Measurements from ENCODE around the gene C14orf180.

C14orf180 gene

DNA sequence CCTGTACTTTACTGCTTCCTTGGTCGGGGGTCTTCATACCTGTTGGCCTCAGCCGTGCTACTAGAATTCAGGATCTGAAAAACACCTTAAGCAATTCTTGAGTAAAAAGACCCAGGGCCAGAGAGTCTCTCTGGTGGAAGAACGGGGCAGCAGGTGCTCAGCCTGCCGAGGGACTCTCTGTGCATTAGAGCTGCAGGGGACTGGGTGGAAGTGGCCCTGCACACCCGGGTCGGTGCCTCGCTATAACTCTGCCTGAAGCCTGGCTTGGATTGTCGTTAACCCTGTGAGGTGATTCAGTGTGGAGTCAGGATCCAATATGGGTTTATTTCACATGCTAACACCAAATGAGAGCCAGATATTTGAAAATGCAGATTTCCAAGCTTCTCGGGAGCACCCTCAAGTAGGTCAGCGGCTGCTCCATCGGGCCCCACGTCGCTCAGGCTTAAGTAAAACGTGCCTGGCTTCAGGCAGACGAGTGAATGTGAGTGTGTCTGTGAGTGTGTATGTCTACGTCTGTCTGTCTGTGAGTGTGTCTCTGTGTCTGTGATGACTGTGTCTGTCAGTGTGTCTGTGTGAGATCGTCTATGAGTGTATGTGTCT, 35.1 kb upstream of the C14orf180 start:
- H3K36me3 ChIP-seq (ENCODE audit: control insufficient read depth in 2 of 2, insufficient read depth in 1 of 2, low read length in 2 of 2) = no peaks in the 10 kb centered on the region

DNA sequence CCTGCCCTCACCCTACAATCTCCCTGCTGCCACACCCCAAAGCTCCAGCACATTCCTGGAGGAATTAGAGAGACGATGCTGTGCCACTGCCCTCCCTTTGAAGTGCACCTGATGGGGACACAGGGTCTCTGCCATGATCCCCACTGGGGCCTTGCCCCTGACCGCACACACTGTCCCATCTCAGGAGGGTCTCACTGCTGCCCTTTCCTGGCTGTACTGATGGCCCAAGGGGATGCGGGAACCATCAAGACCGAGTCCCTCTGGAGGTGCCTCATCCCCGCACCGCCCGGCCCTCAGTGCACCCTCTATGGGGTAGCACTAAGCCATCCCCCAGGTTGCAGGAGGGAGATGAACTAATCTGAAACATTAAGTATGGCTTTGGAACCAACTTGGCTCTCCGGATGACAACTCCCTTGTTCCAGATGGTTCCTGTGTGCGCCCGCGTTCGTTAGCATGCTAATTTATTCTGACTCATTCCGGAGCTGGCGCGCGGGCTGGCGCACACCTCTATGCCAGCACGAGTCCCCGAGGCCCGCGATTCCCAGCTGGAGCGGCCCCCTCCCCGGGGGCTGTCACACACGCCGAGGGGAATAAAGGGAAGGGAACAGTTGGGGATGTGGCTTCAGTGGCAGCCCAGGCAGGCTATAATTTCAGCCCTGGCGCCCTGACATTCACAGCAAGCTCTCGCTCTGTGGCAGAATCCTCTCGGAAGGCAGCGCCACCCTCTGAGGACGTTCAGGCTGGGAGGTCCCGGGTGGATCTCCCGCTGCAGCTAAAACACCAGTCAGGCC, 34.2 kb upstream of the C14orf180 start:
- ChIA-PET CTCF (interaction anchor here (0.6 to 1.5 kb wide), 2 partner anchors 10 to 19 kb away, joined by 3 to 5 read pairs; no protein-coding TSS in a partner anchor), POLR2A (no interaction called here)
- H3K27ac ChIP-seq (ENCODE audit: extremely low read depth, low read depth, low read length) = no peak overlapping the region
- H3K4me3 ChIP-seq (ENCODE audit: low read depth, low read length) = no peak overlapping the region
- no peaks in the 10 kb centered on the region for H3K36me3 ChIP-seq (ENCODE audit: control insufficient read depth in 2 of 2, insufficient read depth in 1 of 2, low read length in 2 of 2)
- TF ChIP-seq ZIC2 (tag by site-specific recombination; IDR thresholded peaks at IDR 0.05) (0 out of 2 replicates have a peak, but pooled peaks have one; percentile 23), ZNF2 (tag by site-specific recombination; IDR thresholded peaks at IDR 0.05) (no peak)
- H3K9me3 ChIP-seq (ENCODE audit: control insufficient read depth, insufficient read depth, low read depth, low read length) = no peaks in the 10 kb centered on the region
- no peaks in the 10 kb centered on the region for H3K4me1 ChIP-seq (ENCODE audit: control insufficient read depth, insufficient read depth, low read length)

More for the DNA sequence above, 35.1 kb upstream of the C14orf180 start:
- H3K4me1 ChIP-seq (ENCODE audit: control insufficient read depth, insufficient read depth, low read length) = no peaks in the 10 kb centered on the region
- H3K27ac ChIP-seq (ENCODE audit: extremely low read depth, low read depth, low read length) = no peak overlapping the region
- TF ChIP-seq ZNF366 (tag by site-specific recombination; conservative IDR thresholded peaks at IDR 0.05) = no peak
- TF ChIP-seq ZNF629 (tag by site-specific recombination; IDR thresholded peaks at IDR 0.05) = no peak
- no peak for TF ChIP-seq ZNF623 (tag by site-specific recombination; IDR thresholded peaks at IDR 0.05)
- no peak for TF ChIP-seq SCRT1 (tag by site-specific recombination; IDR thresholded peaks at IDR 0.05; ENCODE audit: borderline replicate concordance)
- TF ChIP-seq KLF16 (tag by site-specific recombination; IDR thresholded peaks at IDR 0.05) = no peak
- TF ChIP-seq, protein P1, sequence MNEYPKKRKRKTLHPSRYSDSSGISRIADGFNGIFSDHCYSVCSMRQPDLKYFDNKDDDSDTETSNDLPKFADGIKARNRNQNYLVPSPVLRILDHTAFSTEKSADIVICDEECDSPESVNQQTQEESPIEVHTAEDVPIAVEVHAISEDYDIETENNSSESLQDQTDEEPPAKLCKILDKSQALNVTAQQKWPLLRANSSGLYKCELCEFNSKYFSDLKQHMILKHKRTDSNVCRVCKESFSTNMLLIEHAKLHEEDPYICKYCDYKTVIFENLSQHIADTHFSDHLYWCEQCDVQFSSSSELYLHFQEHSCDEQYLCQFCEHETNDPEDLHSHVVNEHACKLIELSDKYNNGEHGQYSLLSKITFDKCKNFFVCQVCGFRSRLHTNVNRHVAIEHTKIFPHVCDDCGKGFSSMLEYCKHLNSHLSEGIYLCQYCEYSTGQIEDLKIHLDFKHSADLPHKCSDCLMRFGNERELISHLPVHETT (tag by site-specific recombination; IDR thresholded peaks at IDR 0.05) = no peak
- TF ChIP-seq ZNF645 (tag by site-specific recombination; IDR thresholded peaks at IDR 0.05) = no peak
- TF ChIP-seq YY2 (tag by site-specific recombination; IDR thresholded peaks at IDR 0.05) = no peak
- no peak for TF ChIP-seq ZNF302 (tag by site-specific recombination; IDR thresholded peaks at IDR 0.05; ENCODE audit: low read depth)
- no peak for TF ChIP-seq KLF1 (tag by site-specific recombination; IDR thresholded peaks at IDR 0.05)
- no peak for TF ChIP-seq ZNF146 (tag by site-specific recombination; IDR thresholded peaks at IDR 0.05)
- no peak for TF ChIP-seq ZNF521 (tag by site-specific recombination; IDR thresholded peaks at IDR 0.05)
- no peak for TF ChIP-seq ZNF121 (tag by site-specific recombination; IDR thresholded peaks at IDR 0.05)
- TF ChIP-seq AEBP2 (tag by site-specific recombination; IDR thresholded peaks at IDR 0.05; ENCODE audit: borderline replicate concordance) = no peak
- no peak for TF ChIP-seq FEZF1 (tag by site-specific recombination; IDR thresholded peaks at IDR 0.05)
- CTCF ChIA-PET = no interaction called here
- H3K9me3 ChIP-seq (ENCODE audit: control insufficient read depth, insufficient read depth, low read depth, low read length) = no peaks in the 10 kb centered on the region
- H3K4me3 ChIP-seq (ENCODE audit: low read depth, low read length) = no peak overlapping the region
- POLR2A ChIA-PET = no interaction called here
